Heart left ventricle (tissue), 16 donors: Measurements from ENCODE around the gene GRAMD4. TPM values are rescaled to one million over a fixed set of nuclear protein-coding genes. Genes with fewer than 3 reads are reported as not detected.
A peak's percentile ranks its signal among the peaks of the same experiment; 100 is the strongest.

Experiments used
- ATAC-seq, 4 donors: fragments of 200-7000 bp; cut with Tn5 transposase; one replicate each; pipeline ENCODE4 v1.9.1; 2020 to 2022; ENCODE audit warnings: moderate library complexity in 4 of 4, mild to moderate bottlenecking in 3 of 4, moderate number of reproducible peaks in 1 of 4
- DNase-seq, 5 donors: peaks; one replicate each; pipeline ENCODE4 v3.0.0-alpha.2; 2020
- H3K27ac ChIP-seq, 12 donors: fragments of 200-600 bp; sonication (generic) in 4 of 12; one replicate each; pipeline versions ENCODE4 v1.5.0 to v1.8.0; 2016 to 2022; ENCODE audit warnings: mild to moderate bottlenecking in 2 of 12
- H3K27me3 ChIP-seq, 9 donors: fragments of 200-600 bp; sonication (generic) in 2 of 9; one replicate each; pipeline versions ENCODE4 v1.5.1 to v1.8.0; 2016 to 2022; ENCODE audit warnings: mild to moderate bottlenecking in 3 of 9
- H3K36me3 ChIP-seq, 9 donors: fragments of 200-600 bp; sonication (generic) in 2 of 9; one replicate each; pipeline versions ENCODE4 v1.5.0 to v1.8.0; 2018 to 2022; ENCODE audit warnings: mild to moderate bottlenecking in 2 of 9
- H3K4me1 ChIP-seq, 12 donors: fragments of 200-600 bp; sonication (generic) in 4 of 12; one replicate each; pipeline versions ENCODE4 v1.5.0 to v1.8.0; 2016 to 2022; ENCODE audit warnings: mild to moderate bottlenecking in 3 of 12
- H3K4me3 ChIP-seq, 12 donors: fragments of 200-600 bp; sonication (generic) in 4 of 12; one replicate each; pipeline versions ENCODE4 v1.5.0 to v1.8.0; 2017 to 2022; ENCODE audit warnings: mild to moderate bottlenecking in 9 of 12, moderate library complexity in 4 of 12
- H3K9me3 ChIP-seq, 12 donors: fragments of 200-600 bp; sonication (generic) in 4 of 12; one replicate each; pipeline versions ENCODE4 v1.5.0 to v1.8.0; 2016 to 2022; ENCODE audit warnings: mild to moderate bottlenecking in 1 of 12
- POLR2A ChIP-seq, 2 donors: fragments of 450-650 bp; IDR thresholded peaks; one replicate each; pipeline ENCODE4 v1.6.1; 2017; ENCODE audit warnings: antibody characterized with exemption in 2 of 2, mild to moderate bottlenecking in 2 of 2, moderate library complexity in 2 of 2
- WGBS, 4 donors: extraction: QIAGEN DNeasy Blood & Tissue Kit in 2 of 4; methylation state at CpG; one replicate each; pipeline versions ENCODE4 v1.1.5 to v1.1.7; 2013 to 2018; 5-methylcytosine and 5-hydroxymethylcytosine counted together
- intact Hi-C, 10 donors: fragments of 100-400 bp; cut with DNase I; formaldehyde crosslinking; loops; one replicate each; pipeline versions ENCODE4 v1.11.1 to v1.14.2; 2022
- polyA plus RNA-seq, 2 donors: library from polyadenylated mRNA; stranded (reverse); fragments of 200-250 nt; gene quantifications; one replicate each; pipeline ENCODE4 v1.2.3, GENCODE V29; 2013
- total RNA-seq, 9 donors: library from RNA; depleted of rRNA in 2 of 9; stranded (reverse); fragments of >200 nt in 2 of 9; fragmentation: NEBNext Ultra II Directional in 3 of 9; extraction: Animal tissue kit (Norgen Biotek cat#: 25700) in 3 of 9; gene quantifications; one replicate each; pipeline versions ENCODE4 v1.1.0 to v1.2.4, GENCODE V29; 2016 to 2023
- TF ChIP-seq, protein P1 (sequence below), 12 donors: fragments of 200-600 bp; sonication (generic) in 4 of 12; IDR thresholded peaks; one replicate each; pipeline versions ENCODE4 v1.5.0 to v1.8.0; 2018 to 2022; ENCODE audit warnings: antibody characterized with exemption in 12 of 12, mild to moderate bottlenecking in 5 of 12
- donor health status: ischemic (EF 13 %, LVEDD 7.1; RV severe dilation, severe dysfunction).
- donor health status: healthy with polysubstance abuse.
- donor health status: DM: no; HTN: yes; CAD: no.
- donor health status: DM: no; HTN: no; CAD: no.
- donor health status: ischemic (EF 25% LVEDD 6.9; RV normal size, moderate dysfunction).
- donor health status: ischemic (EF 25% LVEDD 5.7; RV mildly dilated, moderate dysfunction).
- donor health status: healthy.
- donor health status: DM: yes; HTN: yes; CAD: no.
- donor health status: ischemic (EF 35%, LVEDD 5.7; RV mildly dilated, moderate dysfunction).
- donor health status: nonischemic (EF 11% LVEDD 7.7; RV severe dilation, severe dysfunction).
- donor health status: DM: yes; HTN: yes; CAD: no.
- donor health status: PGD.
- donor health status: ischemic (EF 29% LVEDD 5.4; RV normal size, mild dysfunction).
- donor health status: nonischemic (EF 23%, LVEDD 6.1; RV moderate dilation, normal function).

Gene GRAMD4
- total and polyA plus RNA-seq, 11 donors = 22.4 to 122 (median 63.1) TPM

DNA sequence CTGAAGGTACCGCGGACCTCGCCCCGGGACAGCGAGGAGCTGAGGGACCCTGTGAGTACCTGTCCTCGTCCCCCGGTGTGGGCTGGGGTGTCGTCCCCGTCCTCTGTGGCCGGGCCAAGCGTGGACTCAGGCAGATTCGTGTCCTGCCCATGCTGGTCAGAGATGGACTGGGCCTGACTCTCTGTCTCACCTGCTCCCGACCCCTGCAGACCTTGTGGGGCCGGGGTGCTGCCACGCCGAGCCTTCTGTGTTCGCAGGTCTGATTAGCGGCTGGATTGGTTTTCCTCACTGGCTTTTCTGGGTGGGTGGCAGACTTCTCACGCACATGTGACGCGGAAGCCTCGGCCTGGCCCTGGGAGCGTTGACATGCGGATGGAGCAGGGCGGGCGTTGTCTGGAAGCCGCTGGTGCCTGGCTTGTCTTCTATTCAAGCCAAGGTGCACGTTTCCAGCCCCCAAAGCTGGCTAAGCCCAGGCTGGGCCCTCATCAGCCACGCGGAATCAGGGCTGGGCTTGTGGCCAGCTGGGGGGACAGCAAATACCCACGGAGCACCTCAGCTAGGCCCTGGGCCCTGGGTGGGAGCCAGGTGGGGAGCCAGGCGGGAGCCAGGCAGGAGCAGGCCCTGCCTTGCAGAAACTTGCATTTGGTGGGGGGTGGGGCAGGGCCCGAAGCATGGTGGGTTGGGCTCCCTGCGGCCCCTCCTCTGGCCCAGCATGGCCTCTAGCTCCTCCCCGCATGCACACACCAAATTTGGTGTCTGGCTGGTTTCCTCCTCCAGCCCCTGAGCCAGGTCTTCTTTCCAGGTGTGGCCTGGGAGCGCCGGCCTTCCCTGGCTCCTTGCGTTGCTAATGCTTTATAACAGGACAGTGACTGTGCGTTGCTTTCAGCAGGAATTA lies 7.0 kb downstream of the GRAMD4 start:
- DNase-seq (peak in 2 of 5 donors; percentile 31 to 61), ATAC-seq (no peak)
- H3K27me3 ChIP-seq = no peaks in the 10 kb centered on the region
- H3K27ac ChIP-seq = no peak overlapping the region
- peaks cover 0 to 30% (median 10%) of the 10 kb centered on the region in 9 donors for H3K36me3 ChIP-seq
- H3K4me1 ChIP-seq = peaks cover 0 to 56% (median 23%) of the 10 kb centered on the region in 12 donors
- no peak for TF ChIP-seq POLR2A (IDR thresholded peaks at IDR 0.05)
- TF ChIP-seq, protein P1, sequence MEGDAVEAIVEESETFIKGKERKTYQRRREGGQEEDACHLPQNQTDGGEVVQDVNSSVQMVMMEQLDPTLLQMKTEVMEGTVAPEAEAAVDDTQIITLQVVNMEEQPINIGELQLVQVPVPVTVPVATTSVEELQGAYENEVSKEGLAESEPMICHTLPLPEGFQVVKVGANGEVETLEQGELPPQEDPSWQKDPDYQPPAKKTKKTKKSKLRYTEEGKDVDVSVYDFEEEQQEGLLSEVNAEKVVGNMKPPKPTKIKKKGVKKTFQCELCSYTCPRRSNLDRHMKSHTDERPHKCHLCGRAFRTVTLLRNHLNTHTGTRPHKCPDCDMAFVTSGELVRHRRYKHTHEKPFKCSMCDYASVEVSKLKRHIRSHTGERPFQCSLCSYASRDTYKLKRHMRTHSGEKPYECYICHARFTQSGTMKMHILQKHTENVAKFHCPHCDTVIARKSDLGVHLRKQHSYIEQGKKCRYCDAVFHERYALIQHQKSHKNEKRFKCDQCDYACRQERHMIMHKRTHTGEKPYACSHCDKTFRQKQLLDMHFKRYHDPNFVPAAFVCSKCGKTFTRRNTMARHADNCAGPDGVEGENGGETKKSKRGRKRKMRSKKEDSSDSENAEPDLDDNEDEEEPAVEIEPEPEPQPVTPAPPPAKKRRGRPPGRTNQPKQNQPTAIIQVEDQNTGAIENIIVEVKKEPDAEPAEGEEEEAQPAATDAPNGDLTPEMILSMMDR (IDR thresholded peaks at IDR 0.05) = no peak
- H3K4me3 ChIP-seq = no peak overlapping the region
- intact Hi-C loops = no loop called here
- WGBS, 4 donors = 83 to 89% (median 88%) methylated on average over 23 to 39 of the region's 39 CpGs
- no peaks in the 10 kb centered on the region for H3K9me3 ChIP-seq

DNA sequence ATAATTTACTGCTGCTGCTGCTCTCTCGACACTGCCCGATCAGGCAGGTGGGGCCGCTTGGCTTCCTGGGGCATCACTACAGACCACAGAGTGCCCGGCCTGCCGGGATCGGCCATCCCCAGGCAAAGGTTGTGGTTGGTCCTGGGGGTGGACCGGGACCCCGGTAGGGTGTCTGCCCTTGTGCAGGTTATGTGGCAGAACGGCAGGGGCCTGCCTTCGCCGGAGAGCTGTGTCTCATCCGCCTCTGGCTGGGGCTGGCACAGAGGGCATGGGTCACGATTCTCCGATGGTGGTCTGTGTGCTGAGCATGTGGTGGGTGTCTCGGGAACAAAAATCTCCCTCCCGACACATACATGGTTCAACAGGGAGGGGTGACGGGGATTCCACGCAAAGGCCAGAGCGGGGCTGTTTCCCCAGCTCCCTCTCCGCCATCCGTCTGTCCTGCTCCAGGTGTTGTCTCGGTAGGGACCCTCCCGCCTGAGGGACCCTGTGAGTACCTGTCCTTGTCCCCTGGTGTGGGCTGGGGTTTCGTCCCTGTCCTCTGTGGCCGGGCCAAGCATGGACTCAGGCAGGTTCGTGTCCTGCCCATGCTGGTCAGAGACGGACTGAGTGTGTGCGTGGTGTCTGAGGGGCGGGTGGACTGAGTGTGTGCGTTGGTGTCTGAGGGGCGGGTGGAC lies 7.8 kb downstream of the GRAMD4 start:
- no peak overlapping the region for H3K4me3 ChIP-seq
- H3K27ac ChIP-seq = no peak overlapping the region
- H3K36me3 ChIP-seq = peaks cover 0 to 30% (median 10%) of the 10 kb centered on the region in 9 donors
- ATAC-seq (no peak), DNase-seq (peak in 2 of 5 donors; percentile 19 to 58)
- H3K27me3 ChIP-seq = no peaks in the 10 kb centered on the region
- 94 to 97% (median 96%) methylated on average over 17 to 31 of the region's 31 CpGs for WGBS, 4 donors
- intact Hi-C loops = no loop called here
- H3K4me1 ChIP-seq = peaks cover 0 to 53% (median 21%) of the 10 kb centered on the region in 12 donors
- no peak for TF ChIP-seq POLR2A (IDR thresholded peaks at IDR 0.05)
- TF ChIP-seq, protein P1 (IDR thresholded peaks at IDR 0.05) = no peak
- no peaks in the 10 kb centered on the region for H3K9me3 ChIP-seq

DNA sequence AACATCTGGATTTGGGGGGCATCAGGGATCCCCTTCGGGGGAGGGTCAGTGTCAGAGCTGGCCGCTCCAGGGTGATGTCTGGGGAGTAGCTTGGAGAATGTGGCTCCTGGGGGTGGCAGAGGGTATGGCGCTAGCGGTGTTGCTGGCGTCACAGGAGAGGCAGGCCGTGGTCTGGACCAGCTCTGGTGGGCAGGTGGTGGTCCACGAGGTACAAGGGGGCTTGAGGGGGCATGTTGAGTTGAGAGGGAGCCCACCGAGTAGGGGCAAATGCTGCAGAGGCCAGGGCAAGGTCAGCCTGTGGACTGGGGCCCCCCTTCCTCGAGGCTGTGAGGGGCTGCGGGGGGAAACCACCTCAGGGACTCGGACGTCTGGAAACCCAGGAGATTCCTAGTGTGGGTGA lies 8.6 kb downstream of the GRAMD4 start:
- intact Hi-C loops = no loop called here
- ATAC-seq = no peak
- no peak for DNase-seq
- Histone ChIP-seq H3K36me3 (peaks cover 0 to 30% (median 10%) of the 10 kb centered on the region in 9 donors), H3K27me3 (no peaks in the 10 kb centered on the region), H3K9me3 (no peaks in the 10 kb centered on the region), H3K27ac (no peak overlapping the region), H3K4me3 (no peak overlapping the region), H3K4me1 (peaks cover 0 to 57% (median 17%) of the 10 kb centered on the region in 12 donors)
- WGBS, 4 donors = 86 to 93% (median 90%) methylated on average over 11 to 12 of the region's 12 CpGs
- TF ChIP-seq POLR2A (IDR thresholded peaks at IDR 0.05) = no peak
- TF ChIP-seq, protein P1 (IDR thresholded peaks at IDR 0.05) = no peak

DNA sequence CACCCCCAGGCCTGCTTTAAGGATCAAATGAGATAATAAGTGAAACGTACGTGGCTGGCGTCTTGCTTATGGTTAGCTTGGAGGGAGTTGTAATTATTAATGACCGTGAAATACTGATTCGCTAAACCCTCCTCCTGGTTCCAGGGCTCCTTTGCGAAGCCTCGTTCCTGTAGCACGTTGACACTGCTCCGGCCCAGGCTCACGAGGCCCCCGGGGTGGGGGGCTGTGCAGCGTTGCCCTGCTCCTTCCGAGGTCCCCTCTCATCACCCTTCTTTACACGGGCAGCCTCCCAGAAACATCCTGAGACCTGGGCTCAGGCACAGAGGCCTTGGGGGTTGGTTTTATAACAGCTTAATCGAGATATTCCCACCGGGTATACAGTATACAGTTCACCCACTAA lies 9.1 kb downstream of the GRAMD4 start:
- Histone ChIP-seq H3K9me3 (no peaks in the 10 kb centered on the region), H3K27ac (no peak overlapping the region), H3K4me1 (peaks cover 0 to 63% (median 15%) of the 10 kb centered on the region in 12 donors), H3K36me3 (peaks cover 0 to 30% (median 10%) of the 10 kb centered on the region in 9 donors), H3K27me3 (no peaks in the 10 kb centered on the region), H3K4me3 (no peak overlapping the region)
- 80 to 87% (median 85%) methylated on average over 16 of the region's 16 CpGs for WGBS, 4 donors
- intact Hi-C loops = no loop called here
- ATAC-seq (no peak), DNase-seq (peak in 1 of 5 donors; percentile 54)
- TF ChIP-seq POLR2A (IDR thresholded peaks at IDR 0.05) = no peak
- TF ChIP-seq, protein P1 (IDR thresholded peaks at IDR 0.05) = no peak
